Left kidney (tissue), 8 donors: Measurements from ENCODE around the gene LMTK3. TPM values are rescaled to one million over a fixed set of nuclear protein-coding genes. Genes with fewer than 3 reads are reported as not detected.

Experiments
- DNase-seq: peaks from one replicate; pipeline ENCODE4 v3.0.0-alpha.2; 2013
- long read RNA-seq, 8 donors: transcript quantifications; one replicate each; lab custom pipeline, GENCODE V29; 2026
- polyA plus RNA-seq: library from polyadenylated mRNA; unstranded; fragments of 120-200 nt; gene quantifications from one replicate; pipeline ENCODE4 v1.2.1, GENCODE V29; 2013; ENCODE audit not compliant: insufficient read length

Gene LMTK3, protein sequence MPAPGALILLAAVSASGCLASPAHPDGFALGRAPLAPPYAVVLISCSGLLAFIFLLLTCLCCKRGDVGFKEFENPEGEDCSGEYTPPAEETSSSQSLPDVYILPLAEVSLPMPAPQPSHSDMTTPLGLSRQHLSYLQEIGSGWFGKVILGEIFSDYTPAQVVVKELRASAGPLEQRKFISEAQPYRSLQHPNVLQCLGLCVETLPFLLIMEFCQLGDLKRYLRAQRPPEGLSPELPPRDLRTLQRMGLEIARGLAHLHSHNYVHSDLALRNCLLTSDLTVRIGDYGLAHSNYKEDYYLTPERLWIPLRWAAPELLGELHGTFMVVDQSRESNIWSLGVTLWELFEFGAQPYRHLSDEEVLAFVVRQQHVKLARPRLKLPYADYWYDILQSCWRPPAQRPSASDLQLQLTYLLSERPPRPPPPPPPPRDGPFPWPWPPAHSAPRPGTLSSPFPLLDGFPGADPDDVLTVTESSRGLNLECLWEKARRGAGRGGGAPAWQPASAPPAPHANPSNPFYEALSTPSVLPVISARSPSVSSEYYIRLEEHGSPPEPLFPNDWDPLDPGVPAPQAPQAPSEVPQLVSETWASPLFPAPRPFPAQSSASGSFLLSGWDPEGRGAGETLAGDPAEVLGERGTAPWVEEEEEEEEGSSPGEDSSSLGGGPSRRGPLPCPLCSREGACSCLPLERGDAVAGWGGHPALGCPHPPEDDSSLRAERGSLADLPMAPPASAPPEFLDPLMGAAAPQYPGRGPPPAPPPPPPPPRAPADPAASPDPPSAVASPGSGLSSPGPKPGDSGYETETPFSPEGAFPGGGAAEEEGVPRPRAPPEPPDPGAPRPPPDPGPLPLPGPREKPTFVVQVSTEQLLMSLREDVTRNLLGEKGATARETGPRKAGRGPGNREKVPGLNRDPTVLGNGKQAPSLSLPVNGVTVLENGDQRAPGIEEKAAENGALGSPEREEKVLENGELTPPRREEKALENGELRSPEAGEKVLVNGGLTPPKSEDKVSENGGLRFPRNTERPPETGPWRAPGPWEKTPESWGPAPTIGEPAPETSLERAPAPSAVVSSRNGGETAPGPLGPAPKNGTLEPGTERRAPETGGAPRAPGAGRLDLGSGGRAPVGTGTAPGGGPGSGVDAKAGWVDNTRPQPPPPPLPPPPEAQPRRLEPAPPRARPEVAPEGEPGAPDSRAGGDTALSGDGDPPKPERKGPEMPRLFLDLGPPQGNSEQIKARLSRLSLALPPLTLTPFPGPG (N-terminal part only)
- 2.0 TPM for polyA plus RNA-seq
- long read RNA-seq, donor 1, result 0 reads
- long read RNA-seq, donor 2, result 0 reads
- long read RNA-seq, donor 3, partial matches to known transcripts, result 0 of 1 reads
- long read RNA-seq, donor 3, other reads (novel, unspliced or antisense), result 0 of 1 reads
- long read RNA-seq, donor 4, result 0 reads
- long read RNA-seq, donor 5, result 0 reads
- long read RNA-seq, donor 6, result 0 reads
- long read RNA-seq, donor 7, partial matches to known transcripts, result 0 of 1 reads
- long read RNA-seq, donor 7, other reads (novel, unspliced or antisense), result 0 of 1 reads
- long read RNA-seq, donor 8, result 0 reads

DNA sequence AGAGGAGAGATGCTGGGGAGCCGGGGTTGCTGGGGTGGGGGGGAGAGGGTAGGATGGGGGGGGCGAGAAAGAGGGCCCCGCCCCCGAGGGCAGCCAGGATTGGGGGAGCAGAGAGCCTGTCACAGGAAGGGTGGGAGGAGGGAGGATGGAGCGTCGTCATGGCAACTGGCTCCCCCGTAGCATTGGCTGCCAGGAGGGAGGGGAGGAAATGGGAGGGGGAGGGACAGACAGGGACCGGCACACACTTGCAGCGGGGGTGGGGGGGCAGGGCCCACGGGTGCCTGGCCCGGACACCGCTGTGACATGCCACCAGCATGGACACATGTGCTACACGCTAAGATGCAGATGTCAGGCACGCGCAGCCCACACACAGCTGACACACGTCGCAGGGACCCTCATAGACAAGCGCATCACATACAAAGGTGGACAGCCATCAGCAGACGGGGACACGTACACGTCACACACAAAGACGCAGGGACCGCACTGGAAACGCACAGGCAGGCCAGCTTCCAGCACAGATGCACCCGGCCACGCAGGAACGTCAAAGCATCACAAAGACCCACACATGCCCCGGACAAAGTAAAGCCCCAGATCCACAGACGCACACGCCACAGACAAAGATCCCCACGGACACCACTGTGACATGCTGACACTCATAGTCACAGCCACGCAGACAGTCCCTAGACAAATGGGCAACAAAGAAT is at the start of gene LMTK3:
Gene LMTK3, minus strand, starts transcription at position 36 of the 704 bp plus-strand sequence. CDS start 259 bp downstream, outside the sequence.
- DNase-seq, result no peak

DNA sequence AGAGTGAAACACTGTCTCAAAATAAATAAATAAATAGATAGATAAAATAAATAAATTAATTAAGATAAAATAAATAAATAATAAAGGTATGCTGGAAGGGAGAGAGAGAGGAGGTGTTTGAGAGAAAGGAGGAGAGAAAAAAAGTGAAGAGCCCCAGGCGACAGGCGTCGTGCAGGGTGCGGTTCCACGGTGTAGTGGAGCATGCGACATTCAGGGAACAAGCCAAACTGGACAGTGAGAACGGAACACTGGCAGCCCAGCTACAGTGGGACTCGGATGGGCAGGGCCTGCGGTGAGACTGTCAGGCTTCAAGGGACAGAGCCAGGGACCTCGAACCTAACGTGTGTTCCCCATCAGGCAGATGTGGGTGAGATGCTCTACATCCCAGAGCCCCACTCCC is 49.8 kb upstream of the LMTK3 start:
- DNase-seq, result no peak

DNA sequence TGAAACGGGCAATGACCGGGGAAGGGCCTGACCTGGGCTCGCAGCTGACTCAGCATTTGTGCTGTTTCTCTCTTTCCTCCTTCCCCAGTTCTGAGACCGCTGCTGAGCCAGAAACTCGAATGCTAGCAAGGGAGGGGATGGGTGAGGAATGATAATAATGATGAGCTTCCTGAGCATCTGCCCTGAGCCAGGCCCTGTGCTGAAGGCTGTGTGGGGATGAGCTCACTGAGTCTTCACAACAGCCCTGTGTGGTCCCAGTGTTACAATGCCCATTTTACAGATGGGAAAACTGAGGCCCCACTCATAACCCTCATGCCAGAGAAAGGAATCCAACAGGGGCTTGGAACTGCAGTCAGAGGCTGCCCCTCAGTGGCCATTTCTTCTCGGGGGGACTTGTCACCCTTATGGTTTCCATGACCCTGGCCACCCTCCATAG is 48.5 kb upstream of the LMTK3 start:
- no peak for DNase-seq

DNA sequence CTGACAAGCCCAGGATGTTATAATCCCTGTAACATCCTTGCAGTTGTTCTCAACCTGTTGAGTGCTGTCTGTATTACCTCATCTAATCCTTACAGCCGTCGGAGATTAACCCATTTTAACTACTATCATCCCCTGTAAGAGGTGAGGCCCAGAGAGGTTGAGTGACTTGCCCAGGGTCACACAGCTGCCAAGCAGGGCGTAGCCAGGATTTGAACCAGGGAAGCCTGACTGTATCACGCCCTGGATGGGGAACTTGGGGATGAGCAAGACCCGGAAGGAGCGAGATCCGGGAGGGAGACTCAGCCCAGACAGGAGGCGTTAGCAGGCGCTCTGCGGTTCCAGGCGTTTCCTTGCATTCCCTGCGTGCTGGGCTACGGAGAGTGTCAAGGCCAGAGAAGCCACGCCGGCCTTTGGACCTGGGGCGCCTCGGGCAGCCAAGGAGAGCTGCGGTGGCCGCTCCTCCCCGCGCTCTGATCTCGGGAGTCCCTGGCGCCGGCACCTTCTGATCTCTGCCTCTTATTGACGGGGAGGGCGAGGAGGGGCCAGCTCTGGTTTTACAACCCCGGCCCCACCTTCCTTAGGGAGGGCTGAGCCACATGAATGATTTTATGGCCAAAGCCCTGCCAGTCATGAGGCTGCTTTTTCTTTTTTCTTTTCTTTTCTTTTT is 46.5 kb upstream of the LMTK3 start:
- DNase-seq, result no peak

DNA sequence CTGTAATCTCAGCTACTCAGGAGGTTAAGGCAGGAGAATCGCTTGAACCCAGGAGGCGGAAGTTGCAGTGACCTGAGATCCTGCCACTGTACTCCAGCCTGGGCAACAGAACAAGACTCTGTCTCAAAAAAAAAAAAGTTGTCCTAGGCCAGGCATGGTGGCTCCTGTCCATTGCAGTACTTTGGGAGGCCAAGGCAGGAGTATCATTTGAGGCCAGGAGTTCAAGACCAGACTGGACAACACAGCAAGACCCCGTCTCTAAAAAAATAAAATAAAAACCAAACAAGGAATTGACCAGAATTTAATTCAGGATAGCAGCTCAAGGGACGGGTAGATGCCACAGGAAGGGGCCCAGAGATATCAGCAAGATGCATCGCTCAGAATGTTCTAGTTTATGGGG is 45.2 kb upstream of the LMTK3 start:
- DNase-seq, result no peak

DNA sequence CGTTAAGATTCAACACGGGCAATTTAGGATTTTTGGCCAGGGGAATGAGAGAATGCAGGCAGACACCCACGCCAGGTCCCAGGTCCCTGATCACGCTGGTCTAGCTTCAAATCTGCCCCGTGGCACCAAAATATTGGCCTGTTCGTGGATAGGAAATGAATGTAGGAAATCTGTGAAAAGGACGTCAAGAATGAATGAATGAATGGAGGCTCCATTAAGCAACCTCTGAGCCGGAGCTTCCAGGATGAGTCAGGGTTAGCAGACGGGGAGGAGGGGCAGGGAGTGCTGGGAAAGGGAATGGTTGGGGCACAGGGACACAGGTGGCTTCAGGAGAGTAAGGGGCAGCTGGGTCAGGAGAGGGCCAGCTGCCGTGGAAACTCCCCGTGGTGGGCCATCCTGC is 44.5 kb upstream of the LMTK3 start:
- DNase-seq, result no peak

DNA sequence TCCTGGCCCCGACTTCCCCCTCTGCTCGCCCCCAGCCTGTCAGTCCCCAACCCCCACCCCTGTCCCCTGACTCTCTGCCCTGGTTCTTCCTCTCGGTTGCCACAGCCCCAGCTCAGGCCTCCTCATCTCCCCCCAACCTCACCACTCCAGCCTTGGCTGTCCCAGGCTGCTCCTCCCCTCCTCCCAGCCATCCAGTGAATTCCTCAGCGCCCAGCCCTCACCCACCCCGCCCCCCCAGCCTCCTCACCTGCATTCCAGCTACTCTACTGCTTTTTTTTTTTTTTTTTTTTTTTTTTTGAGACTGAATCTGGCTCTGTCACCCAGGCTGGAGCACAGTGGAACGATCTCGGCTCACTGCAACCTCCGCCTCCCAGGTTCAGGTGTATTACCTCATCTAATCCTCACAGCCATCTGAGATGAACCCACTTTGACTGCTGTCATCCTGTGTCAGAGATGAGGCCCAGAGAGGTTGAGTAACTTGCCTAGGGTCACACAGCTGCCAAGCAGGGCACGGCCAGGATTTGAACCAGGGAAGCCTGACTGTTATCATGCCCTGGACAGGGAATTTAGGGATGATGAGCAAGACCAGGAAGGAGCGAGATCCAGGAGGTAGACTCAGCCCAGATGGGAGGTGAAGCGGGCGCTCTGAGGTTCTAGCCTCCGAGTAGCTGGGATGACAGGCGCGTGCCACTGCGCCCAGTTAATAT is 42.9 kb upstream of the LMTK3 start:
- no peak for DNase-seq

DNA sequence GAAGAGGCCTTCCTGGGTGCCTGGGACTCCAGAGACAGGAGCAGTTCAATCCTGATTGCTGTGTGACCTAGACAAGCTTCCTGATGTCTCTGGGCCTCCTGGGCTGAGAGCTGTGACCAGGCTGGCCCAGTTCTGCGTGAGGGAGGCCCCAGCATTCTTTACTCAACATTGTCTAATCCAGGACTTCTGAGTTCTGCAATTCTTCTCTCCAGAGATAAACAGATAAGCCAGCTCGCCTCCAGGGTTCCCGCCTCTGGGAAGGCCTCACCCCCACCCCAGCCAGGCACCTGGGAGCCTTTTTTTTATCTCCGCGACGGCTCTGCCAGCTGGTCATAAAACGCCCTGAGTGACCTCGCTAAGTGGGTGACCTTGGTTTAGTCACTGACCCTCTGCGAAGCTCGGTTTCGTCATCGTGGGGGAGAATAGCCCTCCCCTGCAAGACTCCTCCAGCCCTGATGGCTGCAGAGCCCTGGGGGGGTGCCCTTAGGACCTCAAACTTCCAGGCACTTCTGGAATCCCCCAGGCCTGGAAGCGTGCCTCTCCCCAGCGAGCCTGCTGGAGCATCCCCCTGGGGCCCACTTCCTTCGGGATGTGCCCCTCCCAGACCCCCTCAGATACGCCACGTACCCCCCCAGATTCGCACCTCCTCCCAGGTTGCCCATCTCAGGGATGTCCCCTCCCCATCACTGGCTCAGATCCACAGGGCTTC is 42.2 kb upstream of the LMTK3 start:
- no peak for DNase-seq

DNA sequence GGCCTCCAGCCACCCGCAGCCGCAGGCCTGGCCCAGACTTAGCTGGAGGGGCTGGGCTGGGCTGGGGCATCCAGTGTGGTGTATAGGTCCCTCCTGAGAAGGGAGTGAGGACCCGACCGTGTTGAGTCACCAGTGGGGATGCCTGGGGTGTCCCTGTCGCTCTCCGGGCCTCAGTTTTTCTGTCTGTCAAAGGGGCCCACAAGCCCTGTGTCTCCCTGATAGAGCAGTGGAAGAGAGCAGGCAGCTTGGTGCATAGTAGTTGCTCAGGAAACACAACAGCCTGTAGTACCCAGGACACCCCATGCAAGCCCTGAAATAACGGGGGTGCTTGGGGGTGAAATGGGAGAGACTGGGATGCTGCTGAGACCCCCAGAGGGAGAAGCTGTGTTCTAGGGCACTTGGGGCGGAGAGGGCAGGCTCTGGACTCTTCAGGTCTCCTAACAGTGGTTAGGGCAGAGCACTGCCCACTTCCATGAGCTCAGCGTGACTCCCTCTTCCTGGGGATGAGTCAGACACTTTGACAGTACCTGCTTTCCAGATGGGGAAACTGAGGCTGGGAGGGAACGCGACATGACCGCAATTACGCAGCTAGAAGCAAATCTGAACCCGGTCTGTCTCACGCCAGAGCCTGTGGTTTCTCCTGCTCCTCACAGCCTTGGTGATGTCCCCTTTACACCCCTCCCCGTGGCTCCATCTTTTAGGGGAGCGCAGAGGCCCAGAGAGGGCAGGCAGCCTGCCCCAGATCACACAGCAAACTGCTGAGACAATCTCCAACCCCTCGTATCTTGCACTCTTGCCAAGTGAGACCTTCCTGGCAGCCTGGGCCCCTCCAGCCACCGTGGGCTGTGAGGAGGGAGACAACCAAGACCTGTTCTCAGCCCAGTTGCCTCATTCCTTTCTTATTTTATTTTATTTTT is 41.0 kb upstream of the LMTK3 start:
- DNase-seq, result no peak

DNA sequence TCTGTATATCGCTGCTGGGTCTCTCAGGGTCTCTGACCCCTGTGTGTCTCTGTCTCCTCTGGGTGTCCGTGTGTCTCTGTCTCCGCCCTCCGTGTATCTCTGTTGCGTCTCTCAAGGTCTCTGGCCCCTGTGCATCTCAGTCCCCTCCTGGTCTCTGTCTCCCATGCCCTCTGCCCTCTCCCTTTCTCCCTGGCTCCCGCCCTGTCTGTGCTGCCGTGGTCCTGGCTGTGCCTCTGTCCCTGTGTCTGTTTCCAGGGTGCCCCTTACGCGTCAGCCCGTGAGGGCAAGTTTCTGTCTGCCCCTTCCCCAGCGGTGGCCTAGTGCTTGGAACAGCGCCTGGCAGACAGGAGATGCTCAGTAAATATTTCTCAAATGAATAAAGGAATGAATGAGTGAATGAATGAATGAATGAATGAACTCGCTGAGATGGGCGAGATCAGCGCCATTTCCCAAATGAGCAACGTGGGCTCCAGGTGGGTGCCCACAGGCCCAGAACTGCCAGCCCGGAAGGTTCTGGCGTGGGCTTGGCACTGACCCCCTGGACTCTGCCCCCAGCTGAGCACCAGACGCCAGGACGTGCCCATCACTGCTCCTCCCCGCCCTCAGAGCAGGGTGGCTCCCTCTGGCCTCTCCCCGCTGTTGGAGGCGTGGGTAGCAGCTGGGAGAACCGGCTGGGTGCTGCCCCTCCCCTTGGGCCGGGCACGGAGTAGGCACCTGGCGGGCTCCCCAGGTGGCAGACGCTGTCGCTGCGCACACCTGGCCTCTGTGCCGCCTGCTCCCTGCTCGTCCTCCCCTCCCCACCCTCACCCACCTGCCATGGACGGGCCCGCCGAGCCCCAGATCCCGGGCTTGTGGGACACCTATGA is 40.0 kb upstream of the LMTK3 start, which contains the start of gene SULT2B1:
Gene SULT2B1, plus strand, starts transcription at position 736 of the 866 bp plus-strand sequence. Its CDS starts 81 bp downstream, at position 817.
- no peak for DNase-seq

DNA sequence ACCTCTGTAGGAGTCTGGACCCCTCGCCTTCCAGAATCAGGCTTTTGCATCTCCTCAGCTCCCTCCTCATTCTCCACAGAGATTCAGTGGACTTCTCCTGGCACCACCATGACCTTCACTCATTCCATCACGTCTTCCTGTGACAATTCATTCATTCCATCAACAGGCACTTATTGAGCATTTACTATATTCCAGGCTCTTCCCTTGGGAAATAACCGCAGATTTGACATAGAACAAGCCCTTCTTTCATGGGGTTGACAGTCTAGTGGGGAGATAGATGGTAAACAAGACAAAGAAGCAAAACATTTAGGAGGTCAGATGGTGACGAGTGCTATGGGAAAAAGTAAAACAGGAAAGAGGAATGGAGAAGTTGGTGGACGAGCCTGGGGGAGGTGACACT is 37.7 kb upstream of the LMTK3 start:
- DNase-seq, result no peak

DNA sequence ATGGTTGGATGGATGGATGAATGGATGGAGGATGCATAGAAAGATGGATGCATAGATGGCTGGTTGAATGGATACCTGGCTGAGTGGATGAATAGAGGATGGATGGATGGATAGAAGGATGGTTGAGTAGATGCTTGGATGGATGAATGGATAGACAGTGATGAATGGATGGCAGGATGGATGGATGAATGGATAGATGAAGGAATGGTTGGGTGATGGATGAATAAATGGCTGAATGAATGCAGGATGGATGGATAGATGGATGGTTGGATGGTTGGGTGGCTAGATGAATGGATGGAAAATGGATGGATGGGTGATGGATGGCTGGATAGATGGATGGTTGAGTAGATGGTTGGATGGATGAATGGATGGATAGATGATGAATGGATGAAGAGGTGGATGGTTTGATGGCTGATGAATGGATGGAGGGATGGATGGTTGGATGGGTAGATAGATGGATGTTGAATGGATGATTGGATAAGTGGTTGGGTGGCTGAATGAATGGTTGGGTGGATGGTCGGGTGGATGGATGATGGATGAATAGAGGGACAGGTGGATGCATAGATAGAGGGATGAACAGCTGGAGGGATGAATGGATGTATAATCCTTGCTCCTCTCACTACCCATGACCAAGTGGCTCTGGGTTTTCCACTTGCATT is 36.7 kb upstream of the LMTK3 start:
- no peak for DNase-seq

DNA sequence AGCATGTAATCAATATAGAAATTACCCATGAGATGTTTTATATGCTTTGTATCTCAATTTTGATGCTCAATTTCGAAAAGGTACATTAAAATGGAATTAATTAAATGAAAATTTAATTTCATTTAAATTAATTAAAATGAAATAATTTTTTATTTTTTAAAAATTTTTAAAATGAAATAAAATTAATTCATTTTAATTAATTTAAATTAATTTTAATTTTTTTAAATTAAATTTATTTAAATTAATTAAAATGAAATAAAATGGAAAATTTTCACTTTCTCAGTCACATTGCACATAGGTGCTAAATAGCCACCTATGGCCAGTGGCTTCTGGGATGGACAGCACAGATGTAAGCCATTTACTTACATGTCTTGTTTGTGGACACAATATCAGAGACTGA is 36.1 kb upstream of the LMTK3 start:
- DNase-seq, result no peak

DNA sequence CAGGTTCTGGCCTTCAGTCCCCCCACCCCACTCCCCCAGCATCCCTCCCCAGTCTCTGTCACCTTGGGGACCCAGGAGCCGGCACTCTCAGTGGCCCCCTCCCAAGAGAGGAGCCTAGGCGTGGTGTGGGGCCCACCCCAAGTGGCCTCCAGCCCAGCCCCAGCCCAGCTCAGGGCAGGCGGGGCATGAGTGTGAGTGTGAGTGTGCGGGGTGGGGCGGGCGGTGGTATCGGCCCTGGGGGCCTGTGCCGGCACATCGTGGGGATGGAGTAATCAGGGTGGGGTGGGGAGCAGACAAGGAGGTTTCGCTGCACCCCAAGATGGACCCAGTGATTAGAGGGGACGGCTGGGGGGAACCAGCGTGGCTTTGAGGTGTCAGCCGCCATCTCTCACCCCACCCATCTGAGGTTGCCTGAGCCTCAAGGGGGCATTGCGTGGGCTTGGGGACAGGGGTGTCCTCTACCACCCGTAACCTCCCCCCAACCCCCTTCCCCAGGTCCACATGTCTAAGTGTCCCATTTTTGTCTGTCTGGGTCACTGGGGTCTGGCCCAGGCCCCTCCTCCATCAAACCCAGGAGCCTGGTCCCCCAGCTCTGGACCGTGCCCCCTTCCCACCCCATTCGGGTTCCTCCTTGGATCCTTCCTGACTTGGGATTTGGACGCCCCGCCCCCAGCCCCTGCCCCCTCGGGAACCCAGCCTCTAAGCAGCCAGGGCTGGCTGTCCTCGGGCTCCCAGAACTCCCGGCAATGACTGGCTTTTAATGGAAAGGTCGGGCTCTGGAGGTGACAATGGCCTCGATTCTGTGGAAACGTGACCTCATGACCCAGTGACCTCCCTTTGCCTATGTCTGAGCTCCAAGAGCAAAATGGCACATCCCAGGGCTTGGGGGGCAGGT is 33.5 kb upstream of the LMTK3 start:
- DNase-seq, result no peak

DNA sequence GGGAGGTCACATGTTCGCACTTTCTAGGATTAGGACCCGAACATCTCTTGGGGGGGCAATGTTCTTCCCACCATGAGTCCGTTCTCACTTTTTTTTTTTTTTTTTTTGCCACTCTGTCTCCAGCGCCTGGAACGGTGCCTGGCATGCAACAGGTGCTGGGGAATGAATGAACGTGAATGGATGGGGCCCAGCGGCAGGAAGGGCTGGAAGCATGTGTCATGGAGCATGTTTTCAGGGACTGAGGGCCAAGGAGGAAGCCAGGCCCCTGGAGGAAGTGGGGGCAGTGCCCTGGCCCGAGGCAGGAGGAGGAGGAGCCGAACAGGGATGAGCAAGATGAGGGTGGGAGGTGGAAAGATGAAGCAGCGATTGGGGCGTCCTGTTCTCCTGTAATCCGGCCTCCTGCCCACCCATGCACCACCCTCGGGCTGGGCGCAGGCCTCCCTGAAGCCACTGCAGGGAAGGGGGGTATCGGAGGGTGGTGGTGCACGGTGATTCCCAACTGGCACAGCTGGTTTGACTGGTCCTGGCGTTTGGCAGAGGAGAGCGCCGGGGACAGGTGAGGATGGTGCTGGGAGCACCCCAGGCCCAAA is 31.6 kb upstream of the LMTK3 start:
- DNase-seq, result no peak
